ENCODE measurements around the gene SETDB1. TPM values are rescaled to one million over a fixed set of nuclear protein-coding genes. Genes with fewer than 3 reads are reported as not detected.

SETDB1 gene
- total and polyA plus RNA-seq, 2 of the 13 experiments (the other 11 are each of a cell fraction or from before 2014, with no cell fraction given) = 33.1 to 34.6 TPM

- TF ChIP-seq CBX5 (CRISPR knock-in tag; IDR thresholded peaks at IDR 0.05; ENCODE audit: borderline replicate concordance) (no peak; the same call in none of the 2 replicates), FOXA3 (CRISPR knock-in tag; IDR thresholded peaks at IDR 0.05) (peak; percentile 51; the same call in 1 of the 2 replicates), ZBTB44 (CRISPR knock-in tag; IDR thresholded peaks at IDR 0.05) (no peak), ZNF230 (CRISPR knock-in tag; IDR thresholded peaks at IDR 0.05) (no peak), TCF7 (IDR thresholded peaks at IDR 0.05; ENCODE audit: low read depth) (no peak), NFYC (CRISPR knock-in tag; IDR thresholded peaks at IDR 0.05) (peak; percentile 48), RFX3 (CRISPR knock-in tag; IDR thresholded peaks at IDR 0.05) (no peak), ZNF552 (CRISPR knock-in tag; IDR thresholded peaks at IDR 0.05; ENCODE audit: borderline replicate concordance) (no peak), SNRNP70 (IDR thresholded peaks at IDR 0.05; ENCODE audit: low read depth, low read length) (no peak), NFAT5 (CRISPR knock-in tag; IDR thresholded peaks at IDR 0.05) (no peak), GATAD2A (CRISPR knock-in tag; IDR thresholded peaks at IDR 0.05) (peak; percentile 86), ZNF10 (CRISPR knock-in tag; IDR thresholded peaks at IDR 0.05; ENCODE audit: borderline replicate concordance, low read depth) (no peak), SYNCRIP (IDR thresholded peaks at IDR 0.05; ENCODE audit: insufficient read depth, low read depth, low read length) (no peak), ZFP91 (CRISPR knock-in tag; IDR thresholded peaks at IDR 0.05; ENCODE audit: borderline replicate concordance) (peak; percentile 64; the same call in 1 of the 2 replicates), ZNF841 (CRISPR knock-in tag; IDR thresholded peaks at IDR 0.05; ENCODE audit: borderline replicate concordance) (no peak), EP300 (IDR thresholded peaks at IDR 0.05; ENCODE audit: low read depth in 2 of 2, low read length in 2 of 2) (peak in 1 of 2 experiments; percentile 53; a peak in 1 of 4 replicates), EP300 (CRISPR knock-in tag; IDR thresholded peaks at IDR 0.05; ENCODE audit: borderline replicate concordance) (peak; percentile 25; the same call in 1 of the 2 replicates), HOXA3 (CRISPR knock-in tag; IDR thresholded peaks at IDR 0.05) (no peak; the same call in 1 of the 2 replicates)
Observed at GRCh38 chr1:150981805-150982712, 55.9 kb downstream of the SETDB1 start, which contains the start of gene ANXA9 (continued).
